ENCODE data around the gene PDHX. TPM values are rescaled to one million over a fixed set of nuclear protein-coding genes. Genes with fewer than 3 reads are reported as not detected.

PDHX gene
- total and polyA plus RNA-seq, 4 donors, result 14.9 to 35.2 (median 24.0) TPM

GRCh38 chr11:34874202-34874601 lies 42.2 kb upstream of the PDHX start:
- Histone ChIP-seq H3K27ac (ENCODE audit: low read depth in 1 of 2, low read length in 2 of 2) (no peak overlapping the region), H3K9me3 (ENCODE audit: control insufficient read depth in 4 of 4, low read length in 3 of 4) (no peaks in the 10 kb centered on the region), H3K36me3 (ENCODE audit: control insufficient read depth in 4 of 4, insufficient read depth in 3 of 4, low read depth in 1 of 4, low read length in 3 of 4) (no peaks in the 10 kb centered on the region), H3K9ac (ENCODE audit: low read depth in 1 of 2, low read length in 2 of 2) (no peak overlapping the region), H3K4me1 (ENCODE audit: control insufficient read depth in 4 of 4, insufficient read depth in 4 of 4, low read length in 3 of 4) (no peaks in the 10 kb centered on the region), H3K4me3 (ENCODE audit: low read depth in 1 of 3, low read length in 3 of 3) (no peak overlapping the region), H3K27me3 (ENCODE audit: control insufficient read depth in 4 of 4, insufficient read depth in 4 of 4, low read length in 3 of 4) (no peaks in the 10 kb centered on the region)
- no peak for DNase-seq (ENCODE audit: low spot score)
- 63% methylated on average over 4 of the region's 4 CpGs for WGBS
- TF ChIP-seq ATF3 (IDR thresholded peaks at IDR 0.05), result no peak
- TF ChIP-seq HNF4A (conservative IDR thresholded peaks at IDR 0.05), result peak; percentile 27 to 44
- no peak for TF ChIP-seq GABPA (IDR thresholded peaks at IDR 0.05 in 1 of 2, conservative IDR thresholded peaks at IDR 0.05 in 1 of 2)
- TF ChIP-seq JUND (IDR thresholded peaks at IDR 0.05), result no peak
- TF ChIP-seq SP1 (IDR thresholded peaks at IDR 0.05), result peak; percentile 29

GRCh38 chr11:34877375-34877975 lies 38.9 kb upstream of the PDHX start:
- Histone ChIP-seq H3K27ac (ENCODE audit: low read depth in 1 of 2, low read length in 2 of 2) (no peak overlapping the region), H3K9me3 (ENCODE audit: control insufficient read depth in 4 of 4, low read length in 3 of 4) (no peaks in the 10 kb centered on the region), H3K27me3 (ENCODE audit: control insufficient read depth in 4 of 4, insufficient read depth in 4 of 4, low read length in 3 of 4) (no peaks in the 10 kb centered on the region), H3K36me3 (ENCODE audit: control insufficient read depth in 4 of 4, insufficient read depth in 3 of 4, low read depth in 1 of 4, low read length in 3 of 4) (no peaks in the 10 kb centered on the region), H3K4me1 (ENCODE audit: control insufficient read depth in 4 of 4, insufficient read depth in 4 of 4, low read length in 3 of 4) (no peaks in the 10 kb centered on the region), H3K4me3 (ENCODE audit: low read depth in 1 of 3, low read length in 3 of 3) (no peak overlapping the region), H3K9ac (ENCODE audit: low read depth in 1 of 2, low read length in 2 of 2) (no peak overlapping the region)
- no peak for DNase-seq (ENCODE audit: low spot score)
- TF ChIP-seq HNF4A (conservative IDR thresholded peaks at IDR 0.05) (no peak), SP1 (IDR thresholded peaks at IDR 0.05) (no peak), HNF4G (IDR thresholded peaks at IDR 0.05) (no peak), JUND (IDR thresholded peaks at IDR 0.05) (no peak), NR2F2 (IDR thresholded peaks at IDR 0.05) (no peak), TAF1 (conservative IDR thresholded peaks at IDR 0.05) (no peak), YY1 (IDR thresholded peaks at IDR 0.05) (no peak), RXRA (IDR thresholded peaks at IDR 0.05) (no peak), MAX (IDR thresholded peaks at IDR 0.05) (no peak), ATF3 (IDR thresholded peaks at IDR 0.05) (no peak), EGR1 (IDR thresholded peaks at IDR 0.05; ENCODE audit: low read depth in 2 of 2) (no peak)
- WGBS, result 95% methylated on average over 3 of the region's 3 CpGs

DNA sequence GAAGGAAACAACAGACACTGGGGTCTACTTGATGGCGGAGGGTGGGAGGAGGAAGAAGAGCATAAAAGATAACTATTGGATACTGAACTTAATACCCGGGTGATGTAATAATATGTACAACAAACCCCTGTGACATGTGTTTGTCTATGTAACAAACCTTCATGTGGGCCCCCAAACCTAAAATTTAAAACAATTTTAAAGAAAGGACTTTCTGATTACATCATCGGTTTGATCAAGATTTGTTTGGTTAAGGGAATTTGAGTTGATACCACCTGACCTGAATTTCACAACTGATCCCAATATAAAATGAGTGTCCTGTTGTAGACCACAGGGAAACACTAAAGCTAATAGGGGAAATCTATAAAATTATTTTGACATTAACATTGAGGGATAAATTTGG lies 34.5 kb upstream of the PDHX start:
- WGBS, result 92% methylated on average over 3 of the region's 3 CpGs
- TF ChIP-seq RXRA (IDR thresholded peaks at IDR 0.05) (no peak), JUND (IDR thresholded peaks at IDR 0.05) (no peak), RAD21 (IDR thresholded peaks at IDR 0.05) (no peak), NR2F2 (IDR thresholded peaks at IDR 0.05) (no peak)

GRCh38 chr11:34886609-34887008 lies 29.8 kb upstream of the PDHX start:
- no peaks in the 10 kb centered on the region for H3K36me3 ChIP-seq (ENCODE audit: control insufficient read depth in 4 of 4, insufficient read depth in 3 of 4, low read depth in 1 of 4, low read length in 3 of 4)
- no peaks in the 10 kb centered on the region for H3K9me3 ChIP-seq (ENCODE audit: control insufficient read depth in 4 of 4, low read length in 3 of 4)
- peaks cover 0 to 13% (median 7%) of the 10 kb centered on the region in 4 donors for H3K4me1 ChIP-seq (ENCODE audit: control insufficient read depth in 4 of 4, insufficient read depth in 4 of 4, low read length in 3 of 4)
- H3K9ac ChIP-seq (ENCODE audit: low read depth in 1 of 2, low read length in 2 of 2), result no peak overlapping the region
- no peaks in the 10 kb centered on the region for H3K27me3 ChIP-seq (ENCODE audit: control insufficient read depth in 4 of 4, insufficient read depth in 4 of 4, low read length in 3 of 4)
- DNase-seq (ENCODE audit: low spot score), result no peak
- no peak overlapping the region for H3K4me3 ChIP-seq (ENCODE audit: low read depth in 1 of 3, low read length in 3 of 3)
- WGBS, result 94% methylated on average over 2 of the region's 2 CpGs
- no peak overlapping the region for H3K27ac ChIP-seq (ENCODE audit: low read depth in 1 of 2, low read length in 2 of 2)
- TF ChIP-seq, protein P1, sequence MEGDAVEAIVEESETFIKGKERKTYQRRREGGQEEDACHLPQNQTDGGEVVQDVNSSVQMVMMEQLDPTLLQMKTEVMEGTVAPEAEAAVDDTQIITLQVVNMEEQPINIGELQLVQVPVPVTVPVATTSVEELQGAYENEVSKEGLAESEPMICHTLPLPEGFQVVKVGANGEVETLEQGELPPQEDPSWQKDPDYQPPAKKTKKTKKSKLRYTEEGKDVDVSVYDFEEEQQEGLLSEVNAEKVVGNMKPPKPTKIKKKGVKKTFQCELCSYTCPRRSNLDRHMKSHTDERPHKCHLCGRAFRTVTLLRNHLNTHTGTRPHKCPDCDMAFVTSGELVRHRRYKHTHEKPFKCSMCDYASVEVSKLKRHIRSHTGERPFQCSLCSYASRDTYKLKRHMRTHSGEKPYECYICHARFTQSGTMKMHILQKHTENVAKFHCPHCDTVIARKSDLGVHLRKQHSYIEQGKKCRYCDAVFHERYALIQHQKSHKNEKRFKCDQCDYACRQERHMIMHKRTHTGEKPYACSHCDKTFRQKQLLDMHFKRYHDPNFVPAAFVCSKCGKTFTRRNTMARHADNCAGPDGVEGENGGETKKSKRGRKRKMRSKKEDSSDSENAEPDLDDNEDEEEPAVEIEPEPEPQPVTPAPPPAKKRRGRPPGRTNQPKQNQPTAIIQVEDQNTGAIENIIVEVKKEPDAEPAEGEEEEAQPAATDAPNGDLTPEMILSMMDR (IDR thresholded peaks at IDR 0.05; ENCODE audit: low read depth, low read length, missing input control), result no peak
- TF ChIP-seq MAX (IDR thresholded peaks at IDR 0.05), result no peak
- TF ChIP-seq HNF4A (conservative IDR thresholded peaks at IDR 0.05), result no peak
- TF ChIP-seq RAD21 (IDR thresholded peaks at IDR 0.05), result no peak
- TF ChIP-seq SP1 (IDR thresholded peaks at IDR 0.05), result no peak
- TF ChIP-seq, protein P2, sequence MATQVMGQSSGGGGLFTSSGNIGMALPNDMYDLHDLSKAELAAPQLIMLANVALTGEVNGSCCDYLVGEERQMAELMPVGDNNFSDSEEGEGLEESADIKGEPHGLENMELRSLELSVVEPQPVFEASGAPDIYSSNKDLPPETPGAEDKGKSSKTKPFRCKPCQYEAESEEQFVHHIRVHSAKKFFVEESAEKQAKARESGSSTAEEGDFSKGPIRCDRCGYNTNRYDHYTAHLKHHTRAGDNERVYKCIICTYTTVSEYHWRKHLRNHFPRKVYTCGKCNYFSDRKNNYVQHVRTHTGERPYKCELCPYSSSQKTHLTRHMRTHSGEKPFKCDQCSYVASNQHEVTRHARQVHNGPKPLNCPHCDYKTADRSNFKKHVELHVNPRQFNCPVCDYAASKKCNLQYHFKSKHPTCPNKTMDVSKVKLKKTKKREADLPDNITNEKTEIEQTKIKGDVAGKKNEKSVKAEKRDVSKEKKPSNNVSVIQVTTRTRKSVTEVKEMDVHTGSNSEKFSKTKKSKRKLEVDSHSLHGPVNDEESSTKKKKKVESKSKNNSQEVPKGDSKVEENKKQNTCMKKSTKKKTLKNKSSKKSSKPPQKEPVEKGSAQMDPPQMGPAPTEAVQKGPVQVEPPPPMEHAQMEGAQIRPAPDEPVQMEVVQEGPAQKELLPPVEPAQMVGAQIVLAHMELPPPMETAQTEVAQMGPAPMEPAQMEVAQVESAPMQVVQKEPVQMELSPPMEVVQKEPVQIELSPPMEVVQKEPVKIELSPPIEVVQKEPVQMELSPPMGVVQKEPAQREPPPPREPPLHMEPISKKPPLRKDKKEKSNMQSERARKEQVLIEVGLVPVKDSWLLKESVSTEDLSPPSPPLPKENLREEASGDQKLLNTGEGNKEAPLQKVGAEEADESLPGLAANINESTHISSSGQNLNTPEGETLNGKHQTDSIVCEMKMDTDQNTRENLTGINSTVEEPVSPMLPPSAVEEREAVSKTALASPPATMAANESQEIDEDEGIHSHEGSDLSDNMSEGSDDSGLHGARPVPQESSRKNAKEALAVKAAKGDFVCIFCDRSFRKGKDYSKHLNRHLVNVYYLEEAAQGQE (IDR thresholded peaks at IDR 0.05), result no peak
- no peak for TF ChIP-seq HNF4G (IDR thresholded peaks at IDR 0.05)
- no peak for TF ChIP-seq NR2F2 (IDR thresholded peaks at IDR 0.05)
- no peak for TF ChIP-seq FOXA2 (IDR thresholded peaks at IDR 0.05)
- no peak for TF ChIP-seq TAF1 (conservative IDR thresholded peaks at IDR 0.05)

More for the DNA sequence above, 34.5 kb upstream of the PDHX start:
- no peak overlapping the region for H3K27ac ChIP-seq (ENCODE audit: low read depth in 1 of 2, low read length in 2 of 2)
- H3K4me3 ChIP-seq (ENCODE audit: low read depth in 1 of 3, low read length in 3 of 3), result no peak overlapping the region
- H3K27me3 ChIP-seq (ENCODE audit: control insufficient read depth in 4 of 4, insufficient read depth in 4 of 4, low read length in 3 of 4), result no peaks in the 10 kb centered on the region
- H3K36me3 ChIP-seq (ENCODE audit: control insufficient read depth in 4 of 4, insufficient read depth in 3 of 4, low read depth in 1 of 4, low read length in 3 of 4), result no peaks in the 10 kb centered on the region
- no peak overlapping the region for H3K9ac ChIP-seq (ENCODE audit: low read depth in 1 of 2, low read length in 2 of 2)
- H3K4me1 ChIP-seq (ENCODE audit: control insufficient read depth in 4 of 4, insufficient read depth in 4 of 4, low read length in 3 of 4), result peaks cover 0 to 2% (median 0%) of the 10 kb centered on the region in 4 donors
- H3K9me3 ChIP-seq (ENCODE audit: control insufficient read depth in 4 of 4, low read length in 3 of 4), result no peaks in the 10 kb centered on the region
- no peak for DNase-seq (ENCODE audit: low spot score)
